ENCODE data around the gene LYZL6.

DNA sequence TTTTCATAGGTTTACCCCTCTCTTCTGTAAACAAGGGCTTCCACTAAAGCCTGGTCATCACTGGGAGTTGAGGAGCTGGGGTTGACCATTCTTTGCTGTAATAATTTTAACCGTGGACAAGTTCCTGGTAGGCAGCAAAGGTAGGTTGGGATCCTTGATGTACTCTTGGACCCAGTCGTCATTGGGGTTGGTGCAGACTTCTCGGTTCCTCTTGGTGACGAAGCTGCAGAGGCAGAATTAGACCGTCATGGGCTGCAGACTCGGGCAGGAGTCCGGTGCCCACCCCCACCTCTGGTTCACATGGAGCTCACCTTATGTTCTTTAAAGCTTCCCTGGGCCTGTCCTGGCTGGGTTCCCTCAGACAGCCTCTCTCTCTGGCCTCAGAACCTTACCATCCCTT is 34.0 kb upstream of the LYZL6 start:
- TF ChIP-seq, protein P1, sequence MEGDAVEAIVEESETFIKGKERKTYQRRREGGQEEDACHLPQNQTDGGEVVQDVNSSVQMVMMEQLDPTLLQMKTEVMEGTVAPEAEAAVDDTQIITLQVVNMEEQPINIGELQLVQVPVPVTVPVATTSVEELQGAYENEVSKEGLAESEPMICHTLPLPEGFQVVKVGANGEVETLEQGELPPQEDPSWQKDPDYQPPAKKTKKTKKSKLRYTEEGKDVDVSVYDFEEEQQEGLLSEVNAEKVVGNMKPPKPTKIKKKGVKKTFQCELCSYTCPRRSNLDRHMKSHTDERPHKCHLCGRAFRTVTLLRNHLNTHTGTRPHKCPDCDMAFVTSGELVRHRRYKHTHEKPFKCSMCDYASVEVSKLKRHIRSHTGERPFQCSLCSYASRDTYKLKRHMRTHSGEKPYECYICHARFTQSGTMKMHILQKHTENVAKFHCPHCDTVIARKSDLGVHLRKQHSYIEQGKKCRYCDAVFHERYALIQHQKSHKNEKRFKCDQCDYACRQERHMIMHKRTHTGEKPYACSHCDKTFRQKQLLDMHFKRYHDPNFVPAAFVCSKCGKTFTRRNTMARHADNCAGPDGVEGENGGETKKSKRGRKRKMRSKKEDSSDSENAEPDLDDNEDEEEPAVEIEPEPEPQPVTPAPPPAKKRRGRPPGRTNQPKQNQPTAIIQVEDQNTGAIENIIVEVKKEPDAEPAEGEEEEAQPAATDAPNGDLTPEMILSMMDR (IDR thresholded peaks at IDR 0.05) = no peak
- TF ChIP-seq POLR2A (IDR thresholded peaks at IDR 0.05) = no peak
